Liver (tissue), 9 donors: ENCODE results near the gene APOB. TPM values are rescaled to one million over a fixed set of nuclear protein-coding genes. Genes with fewer than 3 reads are reported as not detected.

Experiments used
- DNase-seq: peaks from one replicate; pipeline ENCODE4 v3.0.0-alpha.2; 2017; ENCODE audit warnings: low spot score
- H3K27ac ChIP-seq, 2 donors: one replicate each; pipeline ENCODE4 v1.7.0; 2013; ENCODE audit warnings: inconsistent platforms in 2 of 2, low read length in 2 of 2, control low read depth in 1 of 2, low read depth in 1 of 2, mild to moderate bottlenecking in 1 of 2
- H3K27me3 ChIP-seq, 4 donors: one replicate each; pipeline versions ENCODE4 v1.6.1 to v1.7.0; 2013; ENCODE audit warnings: low read length in 3 of 4, inconsistent platforms in 1 of 4, mild to moderate bottlenecking in 1 of 4, moderate library complexity in 1 of 4; ENCODE audit not compliant: control insufficient read depth in 4 of 4, insufficient read depth in 4 of 4
- H3K36me3 ChIP-seq, 4 donors: one replicate each; pipeline versions ENCODE4 v1.6.1 to v1.7.0; 2013; ENCODE audit warnings: low read length in 3 of 4, mild to moderate bottlenecking in 3 of 4, low read depth in 1 of 4, moderate library complexity in 1 of 4; ENCODE audit not compliant: control insufficient read depth in 4 of 4, insufficient read depth in 3 of 4
- H3K4me1 ChIP-seq, 4 donors: one replicate each; pipeline versions ENCODE4 v1.6.1 to v1.7.0; 2013; ENCODE audit warnings: low read length in 3 of 4, mild to moderate bottlenecking in 3 of 4, moderate library complexity in 1 of 4; ENCODE audit not compliant: control insufficient read depth in 4 of 4, insufficient read depth in 4 of 4
- H3K4me3 ChIP-seq, 3 donors: one replicate each; pipeline versions ENCODE4 v1.6.1 to v1.7.0; 2013; ENCODE audit warnings: low read length in 3 of 3, control low read depth in 1 of 3, low read depth in 1 of 3, mild to moderate bottlenecking in 1 of 3
- H3K9ac ChIP-seq, 2 donors: one replicate each; pipeline ENCODE4 v1.7.0; 2013; ENCODE audit warnings: low read length in 2 of 2, mild to moderate bottlenecking in 2 of 2, moderate library complexity in 2 of 2, control low read depth in 1 of 2, low read depth in 1 of 2
- H3K9me3 ChIP-seq, 4 donors: one replicate each; pipeline versions ENCODE4 v1.6.1 to v1.7.0; 2013; ENCODE audit warnings: low read length in 3 of 4; ENCODE audit not compliant: control insufficient read depth in 4 of 4
- ATF3 ChIP-seq: IDR thresholded peaks from 2 replicates; pipeline ENCODE4 v1.6.1; 2016; ENCODE audit warnings: antibody characterized with exemption
- CTCF ChIP-seq: fragments of 150-350 bp; IDR thresholded peaks from 2 replicates; pipeline ENCODE4 v1.5.1; 2017; ENCODE audit warnings: improper control_type of control experiment, low read depth, low read length; ENCODE audit not compliant: missing input control
- EGR1 ChIP-seq, 2 donors: IDR thresholded peaks; 2 replicates each; pipeline ENCODE4 v1.6.1; 2016 to 2018; ENCODE audit warnings: antibody characterized with exemption in 2 of 2, low read depth in 2 of 2
- FOXA2 ChIP-seq: IDR thresholded peaks from 2 replicates; pipeline ENCODE4 v1.6.1; 2016; ENCODE audit warnings: antibody characterized with exemption
- GABPA ChIP-seq, 2 donors: IDR thresholded peaks in 1 of 2; conservative IDR thresholded peaks in 1 of 2; 2 replicates each; pipeline ENCODE4 v1.6.1; 2016; ENCODE audit warnings: antibody characterized with exemption in 2 of 2, mild to moderate bottlenecking in 1 of 2, moderate library complexity in 1 of 2
- HNF4A ChIP-seq, 2 donors: conservative IDR thresholded peaks; 2 replicates each; pipeline ENCODE4 v1.6.1; 2016; ENCODE audit warnings: antibody characterized with exemption in 2 of 2, mild to moderate bottlenecking in 2 of 2
- HNF4G ChIP-seq: IDR thresholded peaks from 2 replicates; pipeline ENCODE4 v1.6.1; 2016; ENCODE audit warnings: antibody characterized with exemption
- JUND ChIP-seq, 2 donors: IDR thresholded peaks; 2 replicates each; pipeline ENCODE4 v1.6.1; 2016; ENCODE audit warnings: antibody characterized with exemption in 2 of 2
- MAX ChIP-seq: IDR thresholded peaks from 2 replicates; pipeline ENCODE4 v1.6.1; 2016; ENCODE audit warnings: antibody characterized with exemption
- NR2F2 ChIP-seq: IDR thresholded peaks from 2 replicates; pipeline ENCODE4 v1.6.1; 2016; ENCODE audit warnings: antibody characterized with exemption
- RAD21 ChIP-seq, 2 donors: IDR thresholded peaks; 2 replicates each; pipeline ENCODE4 v1.6.1; 2016; ENCODE audit warnings: antibody characterized with exemption in 2 of 2, mild to moderate bottlenecking in 2 of 2
- REST ChIP-seq: IDR thresholded peaks from 2 replicates; pipeline ENCODE4 v1.6.1; 2016; ENCODE audit warnings: antibody characterized with exemption, mild to moderate bottlenecking
- SP1 ChIP-seq: IDR thresholded peaks from 2 replicates; pipeline ENCODE4 v1.6.1; 2018; ENCODE audit warnings: antibody characterized with exemption, mild to moderate bottlenecking
- TAF1 ChIP-seq: conservative IDR thresholded peaks from 2 replicates; pipeline ENCODE4 v1.6.1; 2016; ENCODE audit warnings: antibody characterized with exemption, mild to moderate bottlenecking
- ZBTB33 ChIP-seq: IDR thresholded peaks from 2 replicates; pipeline ENCODE4 v1.6.1; 2016; ENCODE audit warnings: antibody characterized with exemption
- WGBS: extraction: QIAGEN DNeasy Blood & Tissue Kit; methylation state at CpG from one replicate; pipeline ENCODE4 v1.1.7; 2013; 5-methylcytosine and 5-hydroxymethylcytosine counted together
- polyA plus RNA-seq, 2 donors: library from polyadenylated mRNA; stranded (reverse) in 1 of 2; unstranded in 1 of 2; fragments of 200-250 nt in 1 of 2; fragments of >200 nt in 1 of 2; fragmentation: Nextera tagmentation in 1 of 2; extraction: Ambion mirVana in 1 of 2; gene quantifications; one replicate each; pipeline versions ENCODE4 v1.2.1 to v1.2.3, GENCODE V29; 2013 to 2015
- total RNA-seq, 2 donors: library from RNA; depleted of rRNA; stranded (reverse); fragments of >200 nt; gene quantifications; one replicate each; pipeline ENCODE4 v1.2.3, GENCODE V29; 2014
- donor health status: healthy.
- donor health status: healthy.
- donor health status: healthy.
- donor health status: healthy.
- donor health status: healthy.

Gene APOB
- total and polyA plus RNA-seq, 4 donors, result 431 to 2,949 (median 1,463) TPM

GRCh38 chr2:21004181-21004572 is 39.7 kb downstream of the APOB start:
- Histone ChIP-seq H3K4me1 (no peaks in the 10 kb centered on the region), H3K9me3 (no peaks in the 10 kb centered on the region), H3K9ac (no peak overlapping the region), H3K36me3 (peaks cover 11 to 66% (median 54%) of the 10 kb centered on the region in 4 donors), H3K27ac (no peak overlapping the region), H3K27me3 (no peaks in the 10 kb centered on the region), H3K4me3 (no peak overlapping the region)
- DNase-seq, result no peak
- TF ChIP-seq GABPA (IDR thresholded peaks at IDR 0.05 in 1 of 2, conservative IDR thresholded peaks at IDR 0.05 in 1 of 2) (no peak), JUND (IDR thresholded peaks at IDR 0.05) (no peak), FOXA2 (no peak), CTCF (no peak), RAD21 (IDR thresholded peaks at IDR 0.05) (no peak), TAF1 (no peak), ATF3 (no peak), MAX (no peak), HNF4A (conservative IDR thresholded peaks at IDR 0.05) (no peak), REST (no peak), HNF4G (no peak), ZBTB33 (no peak), SP1 (no peak)
- WGBS, result 92% methylated on average over 10 of the region's 10 CpGs

- Histone ChIP-seq H3K36me3 (peaks cover 11 to 61% (median 49%) of the 10 kb centered on the region in 4 donors), H3K9ac (no peak overlapping the region)
- no peak for DNase-seq
- TF ChIP-seq RAD21 (IDR thresholded peaks at IDR 0.05) (no peak), TAF1 (no peak), NR2F2 (no peak), HNF4G (no peak), EGR1 (IDR thresholded peaks at IDR 0.05; ENCODE audit: low read depth in 2 of 2) (no peak), MAX (no peak), REST (no peak), FOXA2 (no peak), CTCF (no peak)
Measured at GRCh38 chr2:21003572-21004180, 40.2 kb downstream of the APOB start.

More at GRCh38 chr2:21003572-21004180, 40.2 kb downstream of the APOB start:
- Histone ChIP-seq H3K9me3 (no peaks in the 10 kb centered on the region), H3K27ac (no peak overlapping the region), H3K4me3 (no peak overlapping the region), H3K27me3 (no peaks in the 10 kb centered on the region), H3K4me1 (no peaks in the 10 kb centered on the region)
- 95% methylated on average over 2 of the region's 2 CpGs for WGBS
